Pulmonary artery endothelial cell (primary cell): ENCODE measurements around the gene PVR. TPM values are rescaled to one million over a fixed set of nuclear protein-coding genes. Genes with fewer than 3 reads are reported as not detected.
A peak's percentile ranks its signal among the peaks of the same experiment; 100 is the strongest.
"Not testable (repeated sequence)": the region's sequence is repeated elsewhere in the genome, so short reads cannot be mapped to it uniquely, and the experiment has no call there.

Experiments used
- DNase-seq: peaks from one replicate; pipeline ENCODE4 v3.0.0-alpha.2; 2011; ENCODE audit warnings: low read depth, low spot score
- total RNA-seq: library from RNA; depleted of rRNA; stranded (reverse); fragments of >200 nt; gene quantifications from 2 replicates; pipeline ENCODE4 v1.2.3, GENCODE V29; 2014

Gene PVR
- total RNA-seq, 1 donor from 2014 or later: 187 TPM

DNA sequence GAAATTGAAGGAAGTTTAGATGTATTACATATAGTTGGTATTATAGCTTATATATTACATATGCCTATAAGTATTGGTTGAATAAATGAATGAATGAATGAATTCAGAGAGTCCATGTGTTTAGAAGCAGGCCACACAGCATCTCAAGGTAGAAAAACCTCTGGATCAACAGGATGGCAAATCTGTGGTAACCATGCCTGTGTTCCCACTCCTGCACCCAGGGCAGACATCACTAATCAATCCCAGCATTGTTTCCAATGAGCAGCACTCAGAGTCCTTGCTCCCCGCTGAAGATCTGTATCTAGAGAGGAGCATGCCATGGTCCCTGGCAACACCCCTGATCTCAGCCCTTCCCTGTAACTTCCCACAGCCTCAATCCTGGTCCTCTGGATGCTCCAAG is 28.5 kb downstream of the PVR start:
- no peak for DNase-seq

DNA sequence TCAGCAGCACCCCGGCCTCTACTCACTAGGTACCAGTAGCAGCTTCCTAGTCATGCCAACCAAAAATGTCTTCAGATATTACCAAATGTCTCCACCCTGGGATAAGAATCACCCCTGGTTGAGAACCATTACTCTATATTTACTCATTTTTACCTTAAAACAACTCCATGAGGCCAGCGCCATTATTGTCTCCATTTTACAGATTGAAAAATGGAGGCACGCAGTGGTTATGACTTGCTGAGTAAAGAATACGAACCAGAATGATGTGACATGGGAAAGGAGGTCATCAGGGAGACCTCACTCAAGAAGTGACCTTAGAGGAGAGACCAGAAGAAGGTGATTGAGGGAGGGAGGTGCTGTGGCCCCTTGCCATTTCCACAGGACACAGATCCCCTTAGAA is 29.8 kb downstream of the PVR start:
- no peak for DNase-seq

- DNase-seq: no peak
Measured at GRCh38 chr19:44675521-44675920, 31.8 kb downstream of the PVR start.

- DNase-seq: peak; percentile 13
Measured at GRCh38 chr19:44677019-44677811, 33.5 kb downstream of the PVR start.

DNA sequence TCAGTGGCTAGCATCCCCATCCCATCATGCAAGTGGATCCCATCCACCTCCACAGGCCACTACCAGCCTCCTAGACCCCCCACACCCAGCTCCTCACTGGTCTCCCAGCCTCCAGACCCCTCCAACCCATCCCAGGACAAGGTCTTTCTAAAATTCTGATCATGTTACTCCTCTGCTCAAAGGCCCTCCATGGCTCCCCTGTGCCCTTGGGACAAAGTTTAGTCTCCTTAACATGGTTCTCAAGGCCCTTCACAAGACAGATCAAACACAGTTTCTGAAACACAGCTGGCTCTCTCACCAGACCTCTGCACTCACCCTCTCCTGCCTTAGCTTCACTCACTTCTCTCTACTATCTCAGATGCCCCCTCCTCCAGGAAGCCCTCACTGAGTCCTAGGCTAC is 36.8 kb downstream of the PVR start:
- DNase-seq: no peak

GRCh38 chr19:44681992-44682790 is 38.5 kb downstream of the PVR start:
- no peak for DNase-seq

GRCh38 chr19:44682807-44683206 is 39.1 kb downstream of the PVR start:
- DNase-seq: no peak

DNA sequence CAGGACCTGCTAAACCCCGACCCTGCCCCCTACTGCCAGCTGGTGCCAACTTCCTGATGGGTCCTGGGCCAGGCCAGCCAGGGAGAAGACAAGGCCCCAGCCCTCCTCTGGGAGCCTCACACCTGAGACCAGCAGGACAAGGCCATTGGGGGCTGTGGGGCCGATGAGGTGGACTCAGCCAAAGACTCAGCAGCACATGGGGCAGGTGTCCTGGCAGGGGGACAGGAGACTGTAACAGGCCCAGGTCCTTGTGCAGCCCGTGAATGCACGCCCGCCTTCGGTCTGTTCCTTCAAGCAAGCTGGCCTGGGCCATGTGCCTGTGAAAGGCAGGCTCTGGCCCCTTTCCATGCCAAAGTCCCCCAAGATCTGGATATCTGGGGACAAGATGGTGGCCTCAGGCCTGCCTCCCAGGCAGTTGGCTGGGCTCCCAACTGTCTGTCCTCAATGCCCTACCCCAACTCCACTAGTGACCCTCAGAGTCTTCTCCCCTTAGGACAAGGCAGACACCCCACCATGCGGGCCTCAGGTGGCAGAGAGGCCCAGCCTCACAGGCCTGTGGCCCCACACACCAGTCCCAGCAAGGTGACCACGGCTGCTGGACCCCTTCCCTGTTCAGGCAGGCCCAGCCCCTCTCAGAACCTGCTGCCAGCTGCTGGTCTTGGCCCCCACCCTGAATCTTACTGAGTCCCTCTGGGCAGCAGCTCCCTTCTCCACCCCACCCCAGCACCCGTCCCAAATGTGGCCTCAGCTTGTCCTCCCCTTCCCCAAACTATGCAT is 39.9 kb downstream of the PVR start:
- DNase-seq: no peak

GRCh38 chr19:44684396-44684795 is 40.7 kb downstream of the PVR start:
- not testable (repeated sequence) for DNase-seq

DNA sequence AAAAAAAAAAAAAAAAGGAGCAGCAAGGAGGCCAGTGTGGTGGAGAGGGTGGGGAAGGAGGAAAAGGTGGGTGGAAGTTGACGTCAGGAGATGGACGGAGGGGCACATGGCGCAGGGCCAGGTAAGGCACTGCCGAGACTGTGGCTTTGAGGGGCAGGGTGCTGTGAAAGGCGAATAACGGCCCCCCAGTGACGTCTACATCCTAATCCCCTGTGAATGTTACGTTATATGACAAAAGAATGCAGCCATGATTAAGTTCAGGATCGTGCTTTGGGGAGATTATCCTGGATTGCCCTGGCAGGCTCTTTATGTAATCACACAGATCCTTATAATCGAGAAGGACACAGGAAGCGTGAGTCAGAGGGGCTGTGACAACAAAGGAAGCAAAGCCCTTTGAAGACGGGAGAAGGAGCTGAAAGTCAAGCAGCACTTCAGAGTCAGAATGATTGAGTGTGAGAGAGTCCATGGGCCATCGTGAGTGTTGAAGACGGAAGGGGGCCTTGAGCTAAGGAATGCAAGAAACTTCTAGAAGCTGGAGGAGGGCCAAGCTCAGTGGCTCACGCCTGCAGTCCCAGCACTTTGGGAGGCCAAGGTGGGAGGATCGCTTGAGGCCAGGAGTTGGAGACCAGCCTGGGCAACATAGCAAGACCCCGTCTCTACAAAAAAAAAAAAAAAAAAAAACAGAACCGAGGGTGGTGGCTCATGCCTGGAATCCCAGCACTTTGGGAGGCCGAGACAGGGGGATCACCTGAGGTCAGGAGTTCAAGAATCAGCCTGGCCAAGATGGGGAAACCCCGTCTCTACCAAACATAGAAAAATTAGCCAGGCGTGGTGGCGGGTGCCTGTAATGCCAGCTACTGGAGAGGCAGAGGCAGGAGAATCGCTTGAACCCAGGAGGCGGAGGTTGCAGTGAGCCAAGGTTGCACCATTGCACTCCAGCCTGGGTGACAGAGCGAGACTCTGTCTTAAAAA is 41.5 kb downstream of the PVR start:
- peak; percentile 94 for DNase-seq

- no peak for DNase-seq
Measured at GRCh38 chr19:44685877-44686276, 42.2 kb downstream of the PVR start.

GRCh38 chr19:44686896-44687295 is 43.2 kb downstream of the PVR start:
- no peak for DNase-seq

GRCh38 chr19:44687888-44688287 is 44.2 kb downstream of the PVR start:
- DNase-seq: no peak

DNA sequence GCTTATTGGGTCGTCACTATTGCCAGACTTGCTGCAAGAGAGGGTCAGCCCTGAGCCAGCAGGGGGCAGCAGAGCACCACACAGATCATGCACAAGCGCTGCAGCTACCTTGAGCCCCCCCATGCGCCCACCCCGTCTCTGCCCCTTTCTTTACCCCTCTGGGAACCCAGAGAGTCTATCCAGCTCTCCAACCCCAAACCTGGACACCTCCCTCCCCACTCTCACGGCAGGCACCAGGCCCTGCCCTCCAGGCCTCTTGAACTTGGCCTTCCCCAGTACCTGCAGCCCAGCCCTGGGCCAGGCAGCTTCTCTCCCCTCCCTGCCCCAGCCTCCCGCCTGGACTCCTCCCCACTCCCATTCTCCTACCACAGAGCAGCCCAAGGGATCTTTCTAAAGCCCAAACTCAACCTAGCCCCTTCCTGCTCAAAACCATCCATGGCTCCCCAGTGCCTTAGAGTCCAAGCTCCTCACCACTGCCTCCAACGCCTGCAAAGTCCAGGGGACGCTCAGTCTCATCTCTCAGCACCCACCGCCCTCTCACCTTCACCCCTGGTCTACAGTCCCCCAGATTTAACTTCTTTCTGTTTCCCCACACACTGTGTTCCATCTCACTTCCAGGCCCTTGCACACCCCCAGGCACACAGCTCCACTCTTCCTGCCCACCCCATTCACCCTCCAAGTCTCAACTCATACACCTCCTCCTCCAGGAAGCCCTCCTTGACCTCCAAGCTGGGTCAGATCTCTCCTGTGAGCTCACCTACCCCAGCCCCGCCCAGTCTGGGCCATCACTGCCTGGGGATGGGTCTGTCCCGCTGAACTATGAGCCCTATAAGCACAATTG is 45.8 kb downstream of the PVR start:
- peak; percentile 39 for DNase-seq

GRCh38 chr19:44690131-44690440 is 46.4 kb downstream of the PVR start:
- no peak for DNase-seq

GRCh38 chr19:44692379-44692721 is 48.6 kb downstream of the PVR start:
- DNase-seq: no peak

- DNase-seq: no peak
Measured at GRCh38 chr19:44694184-44694579, 50.5 kb downstream of the PVR start.

GRCh38 chr19:44696939-44697669 is 53.4 kb downstream of the PVR start:
- no peak for DNase-seq

GRCh38 chr19:44697670-44698034 is 53.9 kb downstream of the PVR start:
- DNase-seq: no peak
